GM18907 (cell line): ENCODE measurements around the gene CLHC1.
A peak's percentile ranks its signal among the peaks of the same experiment; 100 is the strongest.
"Not testable (repeated sequence)": the region's sequence is repeated elsewhere in the genome, so short reads cannot be mapped to it uniquely, and the experiment has no call there.

Experiments
- ATAC-seq: cut with Tn5 transposase; IDR thresholded peaks from one replicate; pipeline ENCODE4 v1.9.1; 2021; ENCODE audit warnings: mild to moderate bottlenecking, moderate library complexity; ENCODE audit not compliant: unreplicated experiment

Gene CLHC1

GRCh38 chr2:55232863-55233657, 967 bp upstream of the CLHC1 start:
- ATAC-seq = peak; percentile 50

GRCh38 chr2:55231546-55232083, 478 bp downstream of the CLHC1 start:
- ATAC-seq = no peak

GRCh38 chr2:55230551-55230950, 1.5 kb downstream of the CLHC1 start:
- no peak for ATAC-seq

GRCh38 chr2:55229221-55229620, 2.9 kb downstream of the CLHC1 start:
- no peak for ATAC-seq

- ATAC-seq = no peak
Observed at GRCh38 chr2:55228226-55228563, 3.9 kb downstream of the CLHC1 start.

GRCh38 chr2:55227437-55228225, 4.5 kb downstream of the CLHC1 start:
- ATAC-seq = not testable (repeated sequence)

- ATAC-seq = no peak
Observed at GRCh38 chr2:55225481-55226020, 6.5 kb downstream of the CLHC1 start.

GRCh38 chr2:55224761-55225261, 7.3 kb downstream of the CLHC1 start:
- ATAC-seq = no peak

- ATAC-seq = no peak
Observed at GRCh38 chr2:55223958-55224760, 7.9 kb downstream of the CLHC1 start.

- no peak for ATAC-seq
Observed at GRCh38 chr2:55213822-55214221, 18.3 kb downstream of the CLHC1 start.

GRCh38 chr2:55204950-55205349, 27.1 kb downstream of the CLHC1 start:
- no peak for ATAC-seq

GRCh38 chr2:55204536-55204935, 27.6 kb downstream of the CLHC1 start:
- no peak for ATAC-seq

- no peak for ATAC-seq
Observed at GRCh38 chr2:55200416-55200815, 31.7 kb downstream of the CLHC1 start.

- no peak for ATAC-seq
Observed at GRCh38 chr2:55196526-55196925, 35.6 kb downstream of the CLHC1 start.

- ATAC-seq = not testable (repeated sequence)
Observed at GRCh38 chr2:55191888-55192287, 40.2 kb downstream of the CLHC1 start.

- ATAC-seq = not testable (repeated sequence)
Observed at GRCh38 chr2:55186837-55187236, 45.3 kb downstream of the CLHC1 start.

- no peak for ATAC-seq
Observed at GRCh38 chr2:55180374-55180773, 51.7 kb downstream of the CLHC1 start.

- ATAC-seq = no peak
Observed at GRCh38 chr2:55176094-55176415, 56.0 kb downstream of the CLHC1 start.

- ATAC-seq = peak; percentile 71
Observed at GRCh38 chr2:55175254-55176093, 56.6 kb downstream of the CLHC1 start.
